Measurements from ENCODE around the gene RTN4. TPM values are rescaled to one million over a fixed set of nuclear protein-coding genes. Genes with fewer than 3 reads are reported as not detected.

RTN4 gene
- total and polyA plus RNA-seq, 2 of the 4 experiments (the other 2 are of a cell fraction) = 77.8 to 588 TPM

- no peaks in the 10 kb centered on the region for H4K20me1 ChIP-seq (ENCODE audit: insufficient read depth, low read length)
- BruUV-seq (replicated peaks) = no TSS peak
- WGBS, 2 experiments (ENCODE audit: extremely low coverage in 2 of 2, insufficient read length in 1 of 2) = no CpG with 5 or more reads among the region's 1 CpG
- DNase-seq (no peak), ATAC-seq (ENCODE audit: low read depth) (no peak)
- POLR2A ChIA-PET (ENCODE audit: unreplicated experiment) = no interaction called here
- H3K27me3 ChIP-seq (ENCODE audit: control insufficient read depth, insufficient read depth, low read length) = no peaks in the 10 kb centered on the region
- dilution Hi-C loops (cut with HindIII; ENCODE audit: low sequenced_read_pairs, unreplicated experiment) (no loop called here), in situ Hi-C loops (cut with MboI; ENCODE audit: low sequenced_read_pairs) (no loop called here), intact Hi-C loops (cut with micrococcal nuclease) (no loop called here)
- no peak overlapping the region for H3K27ac ChIP-seq (ENCODE audit: insufficient read depth, low read length)
- no peak overlapping the region for H3K23ac ChIP-seq (ENCODE audit: low read depth, low read length)
- H3K9me1 ChIP-seq (ENCODE audit: insufficient read depth, low read length) = no peaks in the 10 kb centered on the region
- no peak overlapping the region for H2BK20ac ChIP-seq (ENCODE audit: low read depth, low read length)
- no peak overlapping the region for H2AK5ac ChIP-seq (ENCODE audit: low read depth, low read length)
- TF ChIP-seq MAFK (IDR thresholded peaks at IDR 0.05; ENCODE audit: low read depth, low read length) (no peak), NFE2L2 (IDR thresholded peaks at IDR 0.05; ENCODE audit: low read depth, low read length) (no peak)
- H4K91ac ChIP-seq (ENCODE audit: insufficient read depth, low read depth, low read length) = no peak overlapping the region
- no peak overlapping the region for H3K4ac ChIP-seq (ENCODE audit: low read depth, low read length)
- no peaks in the 10 kb centered on the region for H3K36me3 ChIP-seq (ENCODE audit: control insufficient read depth, insufficient read depth, low read length)
- no peak overlapping the region for H4K8ac ChIP-seq (ENCODE audit: low read depth in 2 of 2, low read length in 2 of 2)
- no peak overlapping the region for H3K14ac ChIP-seq (replicated peaks; ENCODE audit: low read depth, low read length)
- no peaks in the 10 kb centered on the region for H3K9me3 ChIP-seq (ENCODE audit: control insufficient read depth, insufficient read depth, low read length)
- H3K9ac ChIP-seq (ENCODE audit: low read depth, low read length) = no peak overlapping the region
- no peak overlapping the region for H2AFZ ChIP-seq (replicated peaks; ENCODE audit: low read length, poor library complexity)
- no peak overlapping the region for H4K5ac ChIP-seq (ENCODE audit: low read depth, low read length)
- H3K18ac ChIP-seq (ENCODE audit: low read depth, low read length) = no peak overlapping the region
- no peak overlapping the region for H2AK9ac ChIP-seq (replicated peaks; ENCODE audit: low read depth, low read length, poor library complexity)
- CTCF ChIA-PET = no interaction called here
- no peak overlapping the region for H2BK15ac ChIP-seq (ENCODE audit: low read depth, low read length)
- H3K4me1 ChIP-seq (ENCODE audit: control insufficient read depth, insufficient read depth, low read length) = no peaks in the 10 kb centered on the region
- no peak overlapping the region for H2BK120ac ChIP-seq (ENCODE audit: low read depth, low read length)
- no peaks in the 10 kb centered on the region for H3K79me1 ChIP-seq (ENCODE audit: low read depth in 1 of 2, low read length in 2 of 2)
- H3K4me2 ChIP-seq (ENCODE audit: low read depth, low read length) = no peak overlapping the region
- no peak overlapping the region for H2BK5ac ChIP-seq (ENCODE audit: low read depth, low read length, poor library complexity, severe bottlenecking)
- no peak overlapping the region for H3K4me3 ChIP-seq (ENCODE audit: insufficient read depth, low read depth, low read length)
- no peak overlapping the region for H3K56ac ChIP-seq (ENCODE audit: extremely low read depth, insufficient read depth, low read length)
Measured at GRCh38 chr2:55062754-55063153, 12.5 kb upstream of the RTN4 start.
